ENCODE data around the gene HIC1.

Gene HIC1, protein sequence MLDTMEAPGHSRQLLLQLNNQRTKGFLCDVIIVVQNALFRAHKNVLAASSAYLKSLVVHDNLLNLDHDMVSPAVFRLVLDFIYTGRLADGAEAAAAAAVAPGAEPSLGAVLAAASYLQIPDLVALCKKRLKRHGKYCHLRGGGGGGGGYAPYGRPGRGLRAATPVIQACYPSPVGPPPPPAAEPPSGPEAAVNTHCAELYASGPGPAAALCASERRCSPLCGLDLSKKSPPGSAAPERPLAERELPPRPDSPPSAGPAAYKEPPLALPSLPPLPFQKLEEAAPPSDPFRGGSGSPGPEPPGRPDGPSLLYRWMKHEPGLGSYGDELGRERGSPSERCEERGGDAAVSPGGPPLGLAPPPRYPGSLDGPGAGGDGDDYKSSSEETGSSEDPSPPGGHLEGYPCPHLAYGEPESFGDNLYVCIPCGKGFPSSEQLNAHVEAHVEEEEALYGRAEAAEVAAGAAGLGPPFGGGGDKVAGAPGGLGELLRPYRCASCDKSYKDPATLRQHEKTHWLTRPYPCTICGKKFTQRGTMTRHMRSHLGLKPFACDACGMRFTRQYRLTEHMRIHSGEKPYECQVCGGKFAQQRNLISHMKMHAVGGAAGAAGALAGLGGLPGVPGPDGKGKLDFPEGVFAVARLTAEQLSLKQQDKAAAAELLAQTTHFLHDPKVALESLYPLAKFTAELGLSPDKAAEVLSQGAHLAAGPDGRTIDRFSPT
- long read RNA-seq, partial matches to known transcripts = 0 of 3 reads
- long read RNA-seq, other reads (novel, unspliced or antisense) = 3 of 3 reads

DNA sequence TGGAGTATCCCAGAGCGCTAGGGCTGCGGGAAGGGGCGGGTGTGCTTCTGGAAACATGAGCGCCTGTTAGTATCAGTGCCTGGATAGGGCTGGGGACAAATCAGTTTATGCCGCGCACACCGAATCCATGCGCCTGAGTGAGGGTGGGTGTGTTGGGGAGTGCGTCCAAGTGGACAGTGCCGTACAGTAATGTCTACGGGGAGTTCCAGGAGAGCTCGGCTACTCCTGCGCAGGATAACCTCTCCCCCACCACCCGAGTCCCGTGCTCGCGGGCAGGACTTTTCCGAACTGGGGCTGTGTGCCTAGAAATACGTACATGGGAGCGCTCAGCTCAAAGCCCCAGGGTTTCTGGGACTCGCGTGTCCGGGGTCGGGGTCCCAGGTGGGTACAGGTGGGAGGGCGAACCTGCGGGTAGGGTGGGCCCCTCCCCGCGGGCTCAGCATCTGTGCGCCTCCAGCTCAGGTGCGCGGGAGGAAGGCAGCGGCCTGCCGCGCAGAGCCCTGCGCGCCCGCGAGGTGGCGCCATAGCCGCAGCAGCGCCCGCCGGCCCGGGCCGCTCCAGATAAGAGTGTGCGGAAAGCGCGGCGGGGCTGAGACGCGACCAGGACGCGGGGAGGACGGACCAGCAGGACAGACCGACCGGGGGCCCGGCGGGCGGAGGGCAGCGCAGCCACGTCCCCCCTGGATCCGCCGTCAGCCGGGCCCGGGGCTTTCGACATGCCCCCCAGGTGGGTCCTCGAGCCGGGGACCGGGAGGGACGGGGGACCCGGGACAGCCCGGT lies at the start of gene HIC1:
Gene HIC1, plus strand, starts transcription at position 592 of the 780 bp plus-strand sequence. CDS start 1,588 bp downstream, outside the sequence.
- no peak for DNase-seq (ENCODE audit: low read depth in 1 of 2, low spot score in 1 of 2)
- H3K27ac ChIP-seq (replicated peaks) = no peak within 1 kb of the TSS
- TF ChIP-seq, protein P1, sequence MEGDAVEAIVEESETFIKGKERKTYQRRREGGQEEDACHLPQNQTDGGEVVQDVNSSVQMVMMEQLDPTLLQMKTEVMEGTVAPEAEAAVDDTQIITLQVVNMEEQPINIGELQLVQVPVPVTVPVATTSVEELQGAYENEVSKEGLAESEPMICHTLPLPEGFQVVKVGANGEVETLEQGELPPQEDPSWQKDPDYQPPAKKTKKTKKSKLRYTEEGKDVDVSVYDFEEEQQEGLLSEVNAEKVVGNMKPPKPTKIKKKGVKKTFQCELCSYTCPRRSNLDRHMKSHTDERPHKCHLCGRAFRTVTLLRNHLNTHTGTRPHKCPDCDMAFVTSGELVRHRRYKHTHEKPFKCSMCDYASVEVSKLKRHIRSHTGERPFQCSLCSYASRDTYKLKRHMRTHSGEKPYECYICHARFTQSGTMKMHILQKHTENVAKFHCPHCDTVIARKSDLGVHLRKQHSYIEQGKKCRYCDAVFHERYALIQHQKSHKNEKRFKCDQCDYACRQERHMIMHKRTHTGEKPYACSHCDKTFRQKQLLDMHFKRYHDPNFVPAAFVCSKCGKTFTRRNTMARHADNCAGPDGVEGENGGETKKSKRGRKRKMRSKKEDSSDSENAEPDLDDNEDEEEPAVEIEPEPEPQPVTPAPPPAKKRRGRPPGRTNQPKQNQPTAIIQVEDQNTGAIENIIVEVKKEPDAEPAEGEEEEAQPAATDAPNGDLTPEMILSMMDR (IDR thresholded peaks at IDR 0.05; ENCODE audit: insufficient read depth, low read length) = peak; percentile 34
- TF ChIP-seq POLR2AphosphoS5 (IDR thresholded peaks at IDR 0.05; ENCODE audit: low read depth) (no peak), GABPA (IDR thresholded peaks at IDR 0.05; ENCODE audit: low read depth) (no peak), SPI1 (IDR thresholded peaks at IDR 0.05; ENCODE audit: borderline replicate concordance, low read depth) (no peak)
- TF ChIP-seq, protein P2, sequence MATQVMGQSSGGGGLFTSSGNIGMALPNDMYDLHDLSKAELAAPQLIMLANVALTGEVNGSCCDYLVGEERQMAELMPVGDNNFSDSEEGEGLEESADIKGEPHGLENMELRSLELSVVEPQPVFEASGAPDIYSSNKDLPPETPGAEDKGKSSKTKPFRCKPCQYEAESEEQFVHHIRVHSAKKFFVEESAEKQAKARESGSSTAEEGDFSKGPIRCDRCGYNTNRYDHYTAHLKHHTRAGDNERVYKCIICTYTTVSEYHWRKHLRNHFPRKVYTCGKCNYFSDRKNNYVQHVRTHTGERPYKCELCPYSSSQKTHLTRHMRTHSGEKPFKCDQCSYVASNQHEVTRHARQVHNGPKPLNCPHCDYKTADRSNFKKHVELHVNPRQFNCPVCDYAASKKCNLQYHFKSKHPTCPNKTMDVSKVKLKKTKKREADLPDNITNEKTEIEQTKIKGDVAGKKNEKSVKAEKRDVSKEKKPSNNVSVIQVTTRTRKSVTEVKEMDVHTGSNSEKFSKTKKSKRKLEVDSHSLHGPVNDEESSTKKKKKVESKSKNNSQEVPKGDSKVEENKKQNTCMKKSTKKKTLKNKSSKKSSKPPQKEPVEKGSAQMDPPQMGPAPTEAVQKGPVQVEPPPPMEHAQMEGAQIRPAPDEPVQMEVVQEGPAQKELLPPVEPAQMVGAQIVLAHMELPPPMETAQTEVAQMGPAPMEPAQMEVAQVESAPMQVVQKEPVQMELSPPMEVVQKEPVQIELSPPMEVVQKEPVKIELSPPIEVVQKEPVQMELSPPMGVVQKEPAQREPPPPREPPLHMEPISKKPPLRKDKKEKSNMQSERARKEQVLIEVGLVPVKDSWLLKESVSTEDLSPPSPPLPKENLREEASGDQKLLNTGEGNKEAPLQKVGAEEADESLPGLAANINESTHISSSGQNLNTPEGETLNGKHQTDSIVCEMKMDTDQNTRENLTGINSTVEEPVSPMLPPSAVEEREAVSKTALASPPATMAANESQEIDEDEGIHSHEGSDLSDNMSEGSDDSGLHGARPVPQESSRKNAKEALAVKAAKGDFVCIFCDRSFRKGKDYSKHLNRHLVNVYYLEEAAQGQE (IDR thresholded peaks at IDR 0.05; ENCODE audit: insufficient replicate concordance, low read depth) = no peak
- peaks cover 12% of the 10 kb centered on the region for H3K27me3 ChIP-seq (ENCODE audit: insufficient read depth, poor library complexity, severe bottlenecking)
- H3K4me3 ChIP-seq (replicated peaks; ENCODE audit: insufficient read depth, low read length) = peak within 1 kb of the TSS; percentile 49

DNA sequence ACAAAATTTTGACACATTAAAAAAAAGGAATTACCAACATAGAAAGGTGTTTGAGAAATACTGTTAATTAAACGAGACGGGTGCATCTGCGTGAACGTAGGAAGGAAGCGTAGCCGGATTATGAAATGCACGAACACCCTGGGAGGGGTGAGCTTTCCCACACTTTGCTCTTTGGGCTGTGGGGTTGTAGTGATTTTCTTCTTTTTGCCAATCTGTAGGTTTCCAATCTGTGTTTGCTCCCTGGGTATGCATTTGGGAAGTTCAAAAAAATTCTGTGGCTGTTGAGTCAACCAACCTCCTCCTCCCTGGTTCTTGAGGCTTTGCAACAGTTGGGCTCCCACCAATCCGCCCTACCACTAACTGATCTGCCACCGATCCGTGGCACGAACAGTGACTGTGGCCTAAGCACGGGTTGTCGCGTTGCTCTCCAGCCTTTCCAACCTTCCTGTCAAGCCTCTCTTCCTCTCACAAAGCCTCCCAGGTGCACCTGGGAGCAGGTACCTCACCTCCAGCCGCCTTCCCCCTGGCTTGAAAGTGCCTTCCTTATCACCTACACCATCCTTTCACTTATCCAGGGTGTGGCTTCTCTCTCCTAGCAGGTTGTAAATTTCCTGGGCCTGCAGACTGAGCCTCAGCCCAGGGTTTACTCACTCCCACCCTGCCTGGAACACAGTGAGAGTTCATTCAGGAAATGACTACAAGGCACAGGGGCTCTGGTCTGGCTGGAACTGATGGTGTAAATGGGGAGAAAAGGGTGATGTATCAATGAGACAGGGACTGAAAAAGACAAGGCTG lies 46.4 kb upstream of the HIC1 start:
- TF ChIP-seq POLR2AphosphoS5 (IDR thresholded peaks at IDR 0.05; ENCODE audit: low read depth) = no peak
- TF ChIP-seq, protein P1 (IDR thresholded peaks at IDR 0.05; ENCODE audit: insufficient read depth, low read length) = no peak
- no peak for TF ChIP-seq SPI1 (IDR thresholded peaks at IDR 0.05; ENCODE audit: borderline replicate concordance, low read depth)
- TF ChIP-seq, protein P2 (IDR thresholded peaks at IDR 0.05; ENCODE audit: insufficient replicate concordance, low read depth) = no peak
- TF ChIP-seq GABPA (IDR thresholded peaks at IDR 0.05; ENCODE audit: low read depth) = no peak
- H3K27ac ChIP-seq (replicated peaks) = no peak overlapping the region

DNA sequence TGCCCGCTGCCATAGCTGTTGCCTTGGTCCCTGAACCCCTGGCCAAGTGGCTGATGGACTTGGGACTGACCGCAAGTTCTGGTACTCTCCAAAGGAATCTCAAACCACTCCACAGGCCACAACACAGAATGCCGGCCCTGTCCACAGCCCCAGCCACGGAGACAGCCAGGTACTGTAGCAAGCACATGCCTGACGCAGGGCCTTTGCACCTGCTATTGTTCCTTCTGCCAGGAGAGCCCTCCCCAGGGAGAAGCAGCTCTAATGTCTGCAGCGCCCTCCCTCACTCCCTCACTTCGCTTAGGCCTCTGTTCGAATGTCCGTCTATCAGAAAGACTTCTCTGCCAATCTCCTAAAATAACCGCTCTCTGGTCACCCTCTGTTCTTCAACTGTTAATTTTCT lies 45.2 kb upstream of the HIC1 start:
- Histone ChIP-seq H3K27ac (replicated peaks) (no peak overlapping the region), H3K4me3 (replicated peaks; ENCODE audit: insufficient read depth, low read length) (no peak overlapping the region), H3K27me3 (ENCODE audit: insufficient read depth, poor library complexity, severe bottlenecking) (no peaks in the 10 kb centered on the region)
- no peak for DNase-seq (ENCODE audit: low read depth in 1 of 2, low spot score in 1 of 2)
- TF ChIP-seq, protein P1 (IDR thresholded peaks at IDR 0.05; ENCODE audit: insufficient read depth, low read length) = no peak
- no peak for TF ChIP-seq GABPA (IDR thresholded peaks at IDR 0.05; ENCODE audit: low read depth)

More for the DNA sequence above, 46.4 kb upstream of the HIC1 start:
- H3K4me3 ChIP-seq (replicated peaks; ENCODE audit: insufficient read depth, low read length) = no peak overlapping the region
- peak; percentile 13 to 14 for DNase-seq (ENCODE audit: low read depth in 1 of 2, low spot score in 1 of 2)
- no peaks in the 10 kb centered on the region for H3K27me3 ChIP-seq (ENCODE audit: insufficient read depth, poor library complexity, severe bottlenecking)

Data from HL-60 (cell line).